ENCODE data around the gene CSNK2A1. TPM values are rescaled to one million over a fixed set of nuclear protein-coding genes. Genes with fewer than 3 reads are reported as not detected.
A peak's percentile ranks its signal among the peaks of the same experiment; 100 is the strongest.

The CSNK2A1 gene
- total RNA-seq, 8 experiments from 2014 or later: 107 to 180 (median 148) TPM

DNA sequence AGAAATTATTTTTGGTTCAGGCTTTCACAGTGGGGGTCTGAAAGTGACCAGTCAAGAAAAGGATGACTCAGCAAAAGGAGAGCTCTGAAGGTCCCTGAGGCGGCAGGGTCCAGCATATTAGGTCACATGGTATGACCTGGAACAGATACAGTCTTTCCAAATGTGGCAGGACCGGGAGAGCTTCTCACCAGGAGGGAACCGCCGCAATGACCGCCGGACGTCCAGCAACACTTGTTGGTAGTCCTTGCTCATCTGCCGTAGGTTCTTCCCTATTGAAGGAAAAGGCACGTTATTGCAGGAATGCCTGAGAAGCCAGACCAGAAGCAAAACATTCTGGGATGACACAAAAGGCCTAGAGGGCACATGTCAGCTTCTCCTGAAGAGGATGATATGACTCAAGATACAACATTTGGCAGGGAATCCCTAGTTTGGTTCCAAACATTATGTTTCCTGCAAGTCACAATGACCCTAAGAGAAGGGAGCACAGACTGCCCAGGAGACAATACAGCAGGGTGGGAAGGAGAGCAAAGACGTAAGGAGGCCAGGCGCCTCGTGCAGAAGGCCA, 98.6 kb downstream of the CSNK2A1 start:
- Histone ChIP-seq H3K4me3 (no peak overlapping the region), H3K4me1 (replicated peaks in 1 of 2) (no peaks in the 10 kb centered on the region), H3K27ac (no peak overlapping the region)
- peak in 4 of 8 experiments; percentile 29 to 52 (median 40) for ATAC-seq (replicated peaks in 6 of 8)
- WGBS, 10 experiments: 38 to 85% (median 64%) methylated on average over 1 to 9 of the region's 12 CpGs; no CpG with 5 or more reads in 3 of the 10 experiments
- in situ Hi-C loops (cut with MboI; ENCODE audit: low pct_unique_long_range_greater_than_20kb in 2 of 9, low sequenced_read_pairs in 9 of 9, unreplicated experiment in 9 of 9): no loop called here

DNA sequence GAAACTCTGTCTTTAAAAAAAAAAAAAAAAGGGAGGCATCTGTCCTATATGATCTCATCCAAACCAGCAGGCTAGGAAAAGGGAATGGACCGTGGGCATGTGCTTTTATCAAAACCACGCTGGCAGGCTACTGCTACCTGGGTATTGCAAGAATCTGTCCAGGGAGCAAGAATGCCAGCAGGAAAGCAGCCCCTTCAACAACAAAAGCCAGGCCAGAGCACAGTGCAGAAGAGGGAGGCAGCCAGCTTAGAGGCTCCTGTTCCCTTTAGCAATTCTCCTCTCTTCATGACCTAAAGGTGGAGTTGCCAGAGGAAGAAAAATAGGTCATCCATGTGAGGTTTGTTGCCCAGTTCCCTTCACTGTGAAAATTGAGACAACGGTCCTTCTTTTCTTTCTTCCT, 99.5 kb downstream of the CSNK2A1 start:
- Histone ChIP-seq H3K4me3 (no peak overlapping the region), H3K27ac (no peak overlapping the region), H3K4me1 (replicated peaks in 1 of 2) (no peaks in the 10 kb centered on the region)
- WGBS, 10 experiments: 55 to 100% (median 92%) methylated on average over 1 to 3 of the region's 3 CpGs; no CpG with 5 or more reads in 2 of the 10 experiments
- ATAC-seq (replicated peaks in 6 of 8): no peak
- in situ Hi-C loops (cut with MboI; ENCODE audit: low pct_unique_long_range_greater_than_20kb in 2 of 9, low sequenced_read_pairs in 9 of 9, unreplicated experiment in 9 of 9): no loop called here

DNA sequence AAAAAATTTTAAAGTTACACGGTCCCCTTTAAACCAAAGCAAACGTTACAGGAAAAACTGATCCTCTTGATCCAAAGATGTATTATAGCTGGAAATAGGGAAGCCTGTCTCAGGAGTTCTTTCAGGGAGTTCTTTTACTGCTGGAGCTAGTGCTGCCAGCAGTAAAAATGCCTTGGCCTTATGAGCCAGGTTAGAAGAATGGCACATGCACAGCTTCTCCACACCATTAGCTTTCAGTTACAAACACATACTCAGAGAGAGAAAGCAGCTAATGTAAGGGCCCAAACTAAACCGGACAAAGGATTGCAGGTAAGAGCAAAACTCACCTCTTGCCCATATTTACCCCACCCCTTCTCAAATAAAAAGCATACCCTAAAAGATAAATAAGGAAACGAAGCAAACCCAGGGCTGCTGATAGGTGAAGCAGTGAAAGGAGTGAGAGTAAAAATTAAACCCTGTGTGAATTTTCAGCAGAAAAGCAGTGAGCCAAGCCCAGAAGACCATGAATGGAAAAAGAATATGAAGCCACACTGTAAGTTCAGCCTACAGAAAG, 100.3 kb downstream of the CSNK2A1 start:
- in situ Hi-C loops (cut with MboI; ENCODE audit: low pct_unique_long_range_greater_than_20kb in 2 of 9, low sequenced_read_pairs in 9 of 9, unreplicated experiment in 9 of 9): no loop called here
- 86 to 100% (median 94%) methylated on average over 1 to 4 of the region's 4 CpGs for WGBS, 10 experiments
- no peak for ATAC-seq (replicated peaks in 6 of 8)
- H3K27ac ChIP-seq: no peak overlapping the region
- no peaks in the 10 kb centered on the region for H3K4me1 ChIP-seq (replicated peaks in 1 of 2)
- H3K4me3 ChIP-seq: no peak overlapping the region

DNA sequence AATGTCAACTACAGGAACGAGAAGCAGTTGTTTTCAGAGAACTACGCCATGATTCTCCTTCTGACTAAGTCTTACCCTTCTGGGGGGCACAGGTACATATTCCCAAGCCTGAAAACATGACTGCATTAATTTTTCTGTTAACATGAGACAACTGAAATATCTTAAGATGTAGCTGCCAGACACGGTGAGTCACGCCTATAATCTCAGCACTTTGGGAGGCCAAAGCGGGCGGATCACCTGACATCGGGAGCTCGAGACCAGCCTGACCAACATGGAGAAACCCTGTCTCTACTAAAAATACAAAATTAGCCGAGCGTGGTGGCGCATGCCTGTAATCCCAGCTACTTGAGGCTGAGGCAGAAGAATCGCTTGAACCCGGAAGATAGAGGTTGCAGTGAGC, 103.0 kb downstream of the CSNK2A1 start:
- H3K4me1 ChIP-seq (replicated peaks in 1 of 2): no peaks in the 10 kb centered on the region
- in situ Hi-C loops (cut with MboI; ENCODE audit: low pct_unique_long_range_greater_than_20kb in 2 of 9, low sequenced_read_pairs in 9 of 9, unreplicated experiment in 9 of 9): no loop called here
- H3K4me3 ChIP-seq: no peak overlapping the region
- H3K27ac ChIP-seq: no peak overlapping the region
- no peak for ATAC-seq (replicated peaks in 6 of 8)
- 80 to 100% (median 95%) methylated on average over 1 to 8 of the region's 13 CpGs for WGBS, 10 experiments

DNA sequence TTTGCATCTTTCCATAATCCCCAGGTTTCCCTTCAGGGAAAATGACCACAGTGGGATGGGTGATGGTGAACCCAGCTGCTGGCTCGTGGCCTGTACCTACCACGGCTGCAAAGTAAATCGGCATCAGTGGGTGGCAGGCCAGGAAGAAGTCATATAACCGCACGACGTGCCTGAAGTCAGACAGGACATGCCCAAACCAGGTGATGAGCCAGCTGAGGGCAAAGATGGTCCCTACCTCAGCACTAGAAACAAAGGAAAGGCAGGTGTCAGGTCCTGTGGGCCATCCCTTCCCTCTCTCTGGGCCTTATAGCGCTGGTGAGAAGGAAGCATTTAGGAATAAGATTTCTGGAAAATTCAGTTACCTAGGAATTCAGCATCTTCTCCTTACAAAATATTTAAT, 103.4 kb downstream of the CSNK2A1 start:
- no peak overlapping the region for H3K4me3 ChIP-seq
- no peak for ATAC-seq (replicated peaks in 6 of 8)
- peaks cover 1 to 2% of the 10 kb centered on the region in 2 donors for H3K4me1 ChIP-seq (replicated peaks in 1 of 2)

DNA sequence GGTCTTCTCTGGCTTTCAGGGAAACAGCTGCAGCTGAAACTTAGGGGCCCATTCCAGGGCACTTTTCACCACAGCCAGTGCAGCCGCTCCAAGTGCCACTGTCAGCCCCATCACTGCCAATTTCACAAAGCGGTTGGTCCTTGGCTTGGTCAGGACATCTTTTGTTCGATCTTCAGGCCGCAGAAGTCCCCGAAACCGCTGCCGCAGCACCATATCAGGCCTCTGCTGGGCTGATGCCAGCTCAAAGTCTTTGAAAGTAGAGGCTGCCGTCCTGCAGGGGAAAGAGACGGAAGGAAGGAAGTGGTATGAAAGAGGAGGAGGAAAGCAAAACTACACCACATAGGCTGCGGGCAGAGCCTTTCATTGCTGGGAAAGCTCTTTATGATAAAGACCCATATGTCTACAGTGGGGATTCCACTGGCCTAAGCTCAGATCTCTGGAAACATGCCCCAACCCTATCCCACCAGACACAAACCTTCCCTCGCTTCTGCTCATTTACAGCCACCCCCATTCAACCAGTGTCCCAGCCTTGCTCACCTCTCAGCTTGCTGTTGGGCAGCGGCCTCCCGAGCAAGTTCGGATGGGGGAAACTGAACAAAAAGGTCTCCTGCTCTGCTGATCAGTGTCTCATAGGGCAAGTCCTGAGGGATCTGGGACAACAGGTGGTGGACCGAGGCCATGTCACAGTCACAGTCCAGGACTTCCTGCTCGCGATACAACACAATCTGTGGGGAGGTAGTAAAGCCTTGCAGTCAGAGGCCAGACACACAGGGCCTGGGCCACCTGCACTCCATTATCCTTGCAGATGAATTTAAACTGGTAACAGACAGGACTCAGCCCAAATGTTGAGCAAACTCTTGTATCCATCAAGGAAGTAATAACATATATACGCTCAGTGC, 104.8 kb downstream of the CSNK2A1 start:
- in situ Hi-C loops (cut with MboI; ENCODE audit: low pct_unique_long_range_greater_than_20kb in 2 of 9, low sequenced_read_pairs in 9 of 9, unreplicated experiment in 9 of 9): no loop called here
- no peak for ATAC-seq (replicated peaks in 6 of 8)
- peaks cover 14% of the 10 kb centered on the region in 2 donors for H3K4me1 ChIP-seq (replicated peaks in 1 of 2)
- 43 to 100% (median 97%) methylated on average over 1 to 13 of the region's 18 CpGs; no CpG with 5 or more reads in 1 of the 10 experiments for WGBS, 10 experiments
- no peak overlapping the region for H3K4me3 ChIP-seq
- H3K27ac ChIP-seq: no peak overlapping the region

More for the DNA sequence above, 103.4 kb downstream of the CSNK2A1 start:
- no peak overlapping the region for H3K27ac ChIP-seq
- in situ Hi-C loops (cut with MboI; ENCODE audit: low pct_unique_long_range_greater_than_20kb in 2 of 9, low sequenced_read_pairs in 9 of 9, unreplicated experiment in 9 of 9): no loop called here
- WGBS, 10 experiments: 91 to 100% (median 98%) methylated on average over 1 to 6 of the region's 7 CpGs; no CpG with 5 or more reads in 4 of the 10 experiments

DNA sequence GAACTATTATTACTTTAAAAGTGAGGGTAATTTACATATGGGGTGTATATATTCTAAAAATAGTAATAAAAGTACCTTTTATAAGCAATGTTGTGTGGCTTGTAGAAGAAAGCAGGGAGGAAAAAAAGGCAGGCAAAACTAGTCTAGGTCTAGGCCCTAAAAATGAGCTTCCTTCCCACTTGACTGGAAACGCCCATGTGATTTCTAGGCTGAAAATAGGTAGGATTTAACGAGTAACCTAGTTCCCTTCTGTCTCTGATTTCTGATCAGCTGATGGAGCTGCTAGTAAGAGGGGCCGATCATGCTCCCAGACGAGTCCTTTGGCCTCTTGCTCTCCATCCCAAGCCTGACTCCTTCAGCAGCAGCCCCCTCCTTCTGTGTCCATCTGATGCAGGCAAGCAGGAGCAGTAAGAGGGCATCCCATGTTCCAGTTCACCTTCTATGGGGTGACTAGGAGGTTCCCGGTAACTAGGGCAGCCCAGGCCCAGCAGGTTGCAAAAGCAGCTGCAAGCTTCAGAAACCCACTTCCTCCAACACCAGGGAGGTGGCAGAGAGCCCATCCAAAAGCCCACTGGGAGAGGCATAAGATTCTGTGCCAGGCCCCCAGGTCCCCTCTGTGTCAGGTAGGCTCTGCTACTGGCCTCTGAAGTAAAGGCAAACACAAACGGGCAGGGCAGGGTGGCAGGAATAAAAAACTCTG, 105.7 kb downstream of the CSNK2A1 start:
- WGBS, 10 experiments: 68 to 93% (median 80%) methylated on average over 1 to 5 of the region's 6 CpGs; no CpG with 5 or more reads in 3 of the 10 experiments
- H3K4me1 ChIP-seq (replicated peaks in 1 of 2): peaks cover 14 to 16% of the 10 kb centered on the region in 2 donors
- H3K4me3 ChIP-seq: no peak overlapping the region
- H3K27ac ChIP-seq: no peak overlapping the region
- ATAC-seq (replicated peaks in 6 of 8): no peak
- in situ Hi-C loops (cut with MboI; ENCODE audit: low pct_unique_long_range_greater_than_20kb in 2 of 9, low sequenced_read_pairs in 9 of 9, unreplicated experiment in 9 of 9): no loop called here

DNA sequence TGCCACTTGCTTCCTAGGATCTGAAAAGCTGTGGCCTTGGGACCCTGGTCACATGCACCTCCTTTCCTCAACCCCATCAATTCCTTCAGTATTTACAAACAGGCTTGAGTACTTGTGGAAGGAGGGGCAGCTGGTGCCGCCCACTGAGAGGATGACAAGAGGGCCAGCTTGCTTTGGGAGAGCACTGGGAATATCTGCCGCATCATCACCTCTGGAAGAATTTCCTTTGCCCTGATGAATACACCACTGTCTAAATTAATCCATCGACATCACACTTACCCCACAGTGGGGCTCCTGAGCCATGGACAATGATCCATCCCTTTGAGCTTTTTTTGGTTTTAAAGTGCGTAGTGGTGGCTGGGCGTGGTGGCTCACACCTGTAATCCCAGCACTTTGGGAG, 107.1 kb downstream of the CSNK2A1 start:
- Histone ChIP-seq H3K4me1 (replicated peaks in 1 of 2) (peaks cover 16% of the 10 kb centered on the region in 2 donors), H3K27ac (no peak overlapping the region), H3K4me3 (no peak overlapping the region)
- 93 to 100% (median 100%) methylated on average over 1 to 2 of the region's 5 CpGs; no CpG with 5 or more reads in 5 of the 10 experiments for WGBS, 10 experiments
- no peak for ATAC-seq (replicated peaks in 6 of 8)
- in situ Hi-C loops (cut with MboI; ENCODE audit: low pct_unique_long_range_greater_than_20kb in 2 of 9, low sequenced_read_pairs in 9 of 9, unreplicated experiment in 9 of 9): no loop called here

DNA sequence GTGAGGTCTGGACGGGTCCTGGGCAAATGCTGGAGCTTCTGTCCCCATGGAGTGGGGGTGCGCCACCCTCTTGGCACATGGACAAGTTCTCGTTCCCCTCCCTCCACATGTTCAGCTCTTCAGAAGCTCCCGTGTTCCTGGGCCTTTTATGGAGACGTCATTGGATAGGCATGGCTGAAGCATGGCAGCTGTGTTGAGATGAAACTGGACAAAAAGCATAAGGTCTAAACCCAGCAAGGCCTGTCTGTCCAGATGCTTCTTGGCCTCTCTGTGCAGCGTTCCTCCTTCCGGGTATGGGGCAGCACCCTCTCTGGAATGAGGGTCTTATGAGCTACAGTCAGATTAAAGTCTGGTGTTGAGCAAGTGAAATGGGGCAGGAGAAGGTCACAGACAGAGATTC, 108.0 kb downstream of the CSNK2A1 start:
- 24 to 100% (median 76%) methylated on average over 1 to 5 of the region's 7 CpGs; no CpG with 5 or more reads in 3 of the 10 experiments for WGBS, 10 experiments
- in situ Hi-C loops (cut with MboI; ENCODE audit: low pct_unique_long_range_greater_than_20kb in 2 of 9, low sequenced_read_pairs in 9 of 9, unreplicated experiment in 9 of 9): no loop called here
- peaks cover 24 to 25% of the 10 kb centered on the region in 2 donors for H3K4me1 ChIP-seq (replicated peaks in 1 of 2)
- no peak overlapping the region for H3K27ac ChIP-seq
- no peak overlapping the region for H3K4me3 ChIP-seq
- no peak for ATAC-seq (replicated peaks in 6 of 8)

DNA sequence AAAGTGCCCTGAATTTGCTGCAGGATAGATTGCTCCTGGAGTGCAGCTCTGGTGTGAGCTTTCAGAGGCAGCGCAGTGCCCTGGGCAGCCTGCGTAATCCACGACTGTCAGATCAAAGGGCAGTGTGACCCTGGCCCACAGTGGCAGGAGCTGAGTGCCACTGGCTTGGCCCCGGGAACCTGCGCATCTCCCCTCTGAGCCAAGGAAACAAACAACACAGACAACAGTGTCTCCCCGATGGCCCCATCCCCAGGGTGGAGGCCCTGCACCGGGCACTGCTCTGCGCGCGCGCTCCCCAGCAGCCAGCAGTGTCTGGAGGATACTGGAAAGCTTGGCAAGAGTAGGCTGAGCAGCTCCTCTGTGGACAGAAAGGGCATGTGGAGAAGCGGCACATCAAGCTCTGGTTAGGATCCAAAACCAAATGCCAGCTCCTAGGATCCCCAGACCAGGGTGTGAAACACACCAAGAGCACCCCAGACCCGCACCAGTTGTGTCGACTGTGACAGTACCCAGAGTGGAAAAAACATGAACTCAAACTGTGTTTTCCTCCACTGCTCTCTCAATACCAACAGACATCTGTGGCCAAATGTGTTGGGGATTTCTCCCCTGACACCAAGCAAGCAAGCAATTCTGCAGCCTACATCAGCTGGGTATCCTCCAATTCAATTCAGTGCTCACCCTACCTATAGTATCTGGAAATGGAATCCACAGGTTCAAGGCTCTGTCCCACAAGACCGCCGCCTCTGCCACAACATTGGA, 108.8 kb downstream of the CSNK2A1 start:
- Histone ChIP-seq H3K27ac (peak overlapping the region in 1 of 2 donors; percentile 62), H3K4me3 (no peak overlapping the region), H3K4me1 (replicated peaks in 1 of 2) (peaks cover 27 to 29% of the 10 kb centered on the region in 2 donors)
- ATAC-seq (replicated peaks in 6 of 8): peak in 6 of 8 experiments; percentile 5 to 51 (median 30)
- in situ Hi-C loops (cut with MboI; ENCODE audit: low pct_unique_long_range_greater_than_20kb in 2 of 9, low sequenced_read_pairs in 9 of 9, unreplicated experiment in 9 of 9): no loop called here
- 40 to 100% (median 70%) methylated on average over 1 to 6 of the region's 16 CpGs; no CpG with 5 or more reads in 6 of the 10 experiments for WGBS, 10 experiments

DNA sequence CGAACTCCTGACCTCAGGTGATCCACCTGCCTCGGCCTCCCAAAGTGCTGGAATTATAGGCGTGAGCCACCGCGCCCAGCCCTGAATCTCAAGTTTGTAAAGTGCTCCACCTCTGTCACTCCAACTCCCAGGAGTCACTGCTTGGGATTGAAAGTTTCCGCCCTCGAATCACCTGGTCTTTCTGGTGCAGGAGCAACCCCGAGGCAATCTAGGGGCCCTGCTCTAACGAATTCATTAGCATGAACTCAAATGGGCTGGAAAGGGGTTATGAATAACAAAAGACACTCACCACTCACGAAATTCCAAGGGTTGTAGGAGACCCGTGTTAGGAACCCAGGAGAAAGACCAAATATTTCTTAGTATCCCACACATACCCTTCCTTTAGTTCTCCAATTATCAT, 109.4 kb downstream of the CSNK2A1 start:
- peak overlapping the region in 1 of 2 donors; percentile 62 for H3K27ac ChIP-seq
- WGBS, 10 experiments: 17 to 52% (median 36%) methylated on average over 1 to 4 of the region's 11 CpGs; no CpG with 5 or more reads in 6 of the 10 experiments
- in situ Hi-C loops (cut with MboI; ENCODE audit: low pct_unique_long_range_greater_than_20kb in 2 of 9, low sequenced_read_pairs in 9 of 9, unreplicated experiment in 9 of 9): no loop called here
- H3K4me3 ChIP-seq: no peak overlapping the region
- H3K4me1 ChIP-seq (replicated peaks in 1 of 2): peaks cover 27 to 29% of the 10 kb centered on the region in 2 donors
- ATAC-seq (replicated peaks in 6 of 8): peak in 4 of 8 experiments; percentile 2 to 34 (median 18)

DNA sequence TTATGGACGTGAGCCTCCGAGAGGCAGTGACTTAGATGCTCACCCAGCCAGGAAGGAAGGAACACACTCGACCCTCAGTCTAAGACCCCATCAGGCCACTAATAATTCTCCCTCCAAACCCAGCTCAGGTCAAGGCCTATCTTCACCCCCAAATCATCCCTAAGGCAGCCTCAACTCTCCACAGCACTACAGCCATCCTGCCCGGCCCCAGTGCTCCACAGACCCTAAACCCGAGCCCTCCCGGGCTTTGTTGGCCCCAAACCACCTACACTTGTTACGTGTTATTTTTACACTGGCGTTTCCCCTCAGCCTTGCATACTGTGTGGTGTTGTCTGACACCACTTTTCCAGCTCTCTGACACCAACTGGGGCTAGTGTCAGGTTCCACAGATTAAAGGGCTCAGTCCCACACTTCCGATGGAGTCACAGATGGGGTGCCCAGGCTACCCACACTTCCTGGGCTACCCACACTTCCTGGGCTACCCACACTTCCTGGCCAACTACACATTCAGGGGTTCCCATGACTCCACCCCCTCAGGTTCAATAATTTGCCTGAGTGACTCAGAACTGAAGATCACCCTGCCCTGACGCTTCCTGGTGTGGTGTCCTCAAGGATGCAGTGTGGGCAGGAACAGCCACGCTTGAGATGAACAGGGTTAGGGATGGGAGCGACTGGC, 110.2 kb downstream of the CSNK2A1 start:
- peak in 2 of 8 experiments; percentile 7 for ATAC-seq (replicated peaks in 6 of 8)
- Histone ChIP-seq H3K27ac (no peak overlapping the region), H3K4me1 (replicated peaks in 1 of 2) (peaks cover 27 to 29% of the 10 kb centered on the region in 2 donors), H3K4me3 (no peak overlapping the region)
- WGBS, 10 experiments: 67 to 100% (median 92%) methylated on average over 1 to 6 of the region's 12 CpGs; no CpG with 5 or more reads in 2 of the 10 experiments
- in situ Hi-C loops (cut with MboI; ENCODE audit: low pct_unique_long_range_greater_than_20kb in 2 of 9, low sequenced_read_pairs in 9 of 9, unreplicated experiment in 9 of 9): no loop called here
